HUES64 (cell line): ENCODE data around the gene TRAPPC12.
A peak's percentile ranks its signal among the peaks of the same experiment; 100 is the strongest.
"Not testable (repeated sequence)": the region's sequence is repeated elsewhere in the genome, so short reads cannot be mapped to it uniquely, and the experiment has no call there.

Source experiments
- H3K27ac ChIP-seq: 2 replicates; pipeline ENCODE4 v1.7.0; 2013; ENCODE audit warnings: low read depth, low read length, inconsistent platforms
- H3K27me3 ChIP-seq: 2 replicates; pipeline ENCODE4 v1.6.1; 2013; ENCODE audit warnings: mild to moderate bottlenecking, low read length; ENCODE audit not compliant: insufficient read depth
- H3K36me3 ChIP-seq: 2 replicates; pipeline ENCODE4 v1.6.1; 2013; ENCODE audit warnings: mild to moderate bottlenecking, low read length; ENCODE audit not compliant: insufficient read depth
- H3K4me1 ChIP-seq: 2 replicates; pipeline ENCODE4 v1.6.1; 2013; ENCODE audit warnings: mild to moderate bottlenecking, low read length, moderate library complexity; ENCODE audit not compliant: insufficient read depth
- H3K4me3 ChIP-seq: 2 replicates; pipeline ENCODE4 v1.5.1; 2013; ENCODE audit warnings: mild to moderate bottlenecking, low read length, moderate library complexity
- H3K9ac ChIP-seq: 2 replicates; pipeline ENCODE4 v1.6.1; 2013; ENCODE audit warnings: mild to moderate bottlenecking, low read depth, low read length
- H3K9me3 ChIP-seq: 2 replicates; pipeline ENCODE4 v1.6.1; 2013; ENCODE audit warnings: low read depth, low read length; ENCODE audit not compliant: insufficient read depth
- WGBS: fragments of 150-250, 120-280 bp; methylation state at CpG from one replicate; pipeline ENCODE4 v1.1.7; 2013; ENCODE audit warnings: missing lambda C conversion rate; 5-methylcytosine and 5-hydroxymethylcytosine counted together

The TRAPPC12 gene

DNA sequence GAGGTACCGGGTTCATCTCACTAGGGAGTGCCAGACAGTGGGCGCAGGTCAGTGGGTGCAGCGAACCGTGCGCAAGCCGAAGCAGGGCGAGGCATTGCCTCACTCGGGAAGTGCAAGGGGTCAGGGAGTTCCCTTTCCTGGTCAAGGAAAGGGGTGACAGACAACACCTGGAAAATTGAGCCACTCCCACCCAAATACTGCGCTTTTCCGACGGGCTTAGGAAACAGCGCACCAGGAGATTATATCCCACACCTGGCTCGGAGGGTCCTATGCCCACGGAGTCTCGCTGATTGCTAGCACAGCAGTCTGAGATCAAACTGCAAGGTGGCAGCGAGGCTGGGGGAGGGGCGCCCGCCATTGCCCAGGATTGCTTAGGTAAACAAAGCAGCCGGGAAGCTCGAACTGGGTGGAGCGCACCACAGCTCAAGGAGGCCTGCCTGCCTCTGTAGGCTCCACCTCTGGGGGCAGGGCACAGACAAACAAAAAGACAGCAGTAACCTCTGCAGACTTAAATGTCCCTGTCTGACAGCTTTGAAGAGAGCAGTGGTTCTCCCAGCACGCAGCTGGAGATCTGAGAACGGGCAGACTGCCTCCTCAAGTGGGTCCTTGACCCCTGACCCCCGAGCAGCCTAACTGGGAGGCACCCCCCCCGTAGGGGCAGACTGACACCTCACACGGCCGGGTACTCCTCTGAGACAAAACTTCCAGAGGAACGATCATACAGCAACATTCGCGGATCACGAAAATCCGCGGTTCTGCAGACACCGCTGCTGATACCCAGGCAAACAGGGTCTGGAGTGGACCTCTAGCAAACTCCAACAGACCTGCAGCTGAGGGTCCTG lies 9.9 kb upstream of the TRAPPC12 start:
- H3K4me1 ChIP-seq, H3K9ac ChIP-seq, H3K36me3 ChIP-seq, H3K4me3 ChIP-seq, H3K27me3 ChIP-seq, H3K27ac ChIP-seq: not testable (repeated sequence)
- 91% methylated on average over 30 of the region's 34 CpGs for WGBS
- peaks cover 11% of the 10 kb centered on the region for H3K9me3 ChIP-seq

DNA sequence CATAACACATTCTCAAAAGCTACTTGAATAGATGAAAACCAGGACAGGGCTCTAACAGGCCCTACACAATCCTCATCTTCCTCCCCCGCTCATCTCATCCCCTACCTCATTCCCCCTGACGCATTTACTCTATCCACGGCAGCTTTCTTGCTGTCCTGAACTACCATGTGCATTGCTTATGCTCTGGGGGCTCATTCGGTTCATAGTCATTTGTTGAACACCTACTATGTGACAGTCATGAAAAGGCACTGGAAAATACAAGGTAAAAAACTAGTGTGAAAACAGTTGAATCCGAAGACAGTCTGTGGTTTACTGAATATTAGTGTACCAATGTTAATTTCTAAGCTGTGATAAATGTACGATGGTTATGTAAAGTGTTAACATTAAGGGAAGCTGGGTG lies 2.7 kb upstream of the TRAPPC12 start:
- H3K4me3 ChIP-seq = peak overlapping the region; percentile 91
- no peaks in the 10 kb centered on the region for H3K9me3 ChIP-seq
- peaks cover 12% of the 10 kb centered on the region; the same call in 1 of the 2 replicates for H3K4me1 ChIP-seq
- H3K27ac ChIP-seq = no peak overlapping the region
- 80% methylated on average over 6 of the region's 6 CpGs for WGBS
- H3K27me3 ChIP-seq = no peaks in the 10 kb centered on the region
- H3K9ac ChIP-seq = peak overlapping the region; percentile 88; the same call in 1 of the 2 replicates
- H3K36me3 ChIP-seq = peaks cover 10% of the 10 kb centered on the region; the same call in 1 of the 2 replicates

DNA sequence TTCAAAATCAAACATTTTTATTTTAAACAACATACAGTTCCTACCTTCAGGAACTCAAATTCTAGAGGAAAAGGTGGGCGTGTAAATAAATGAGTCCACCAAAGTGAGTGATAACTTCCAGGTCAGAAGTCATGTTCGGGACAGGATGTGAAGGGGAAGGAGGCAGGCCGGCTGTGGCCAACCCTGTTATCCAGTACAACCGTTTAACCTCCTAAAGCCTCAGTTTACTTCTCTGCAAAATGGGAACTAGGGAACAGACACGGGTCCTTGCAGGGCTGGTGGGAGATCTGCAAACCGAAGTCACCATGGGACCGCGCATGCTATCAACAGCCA lies 2.2 kb upstream of the TRAPPC12 start:
- Histone ChIP-seq H3K27me3 (no peaks in the 10 kb centered on the region), H3K4me3 (peak overlapping the region; percentile 91), H3K27ac (peak overlapping the region; percentile 77), H3K36me3 (peaks cover 11% of the 10 kb centered on the region; the same call in 1 of the 2 replicates), H3K4me1 (peaks cover 12% of the 10 kb centered on the region; the same call in 1 of the 2 replicates), H3K9ac (peak overlapping the region; percentile 88), H3K9me3 (no peaks in the 10 kb centered on the region)
- WGBS = under 1% methylated on average over 8 of the region's 8 CpGs

- Histone ChIP-seq H3K9ac (peak within 1 kb of the TSS; percentile 88), H3K4me3 (peak within 1 kb of the TSS; percentile 91), H3K36me3 (peaks cover 15% of the 10 kb centered on the region; the same call in 1 of the 2 replicates), H3K4me1 (peaks cover 12% of the 10 kb centered on the region; the same call in 1 of the 2 replicates), H3K27ac (peak within 1 kb of the TSS; percentile 89), H3K9me3 (no peaks in the 10 kb centered on the region), H3K27me3 (no peaks in the 10 kb centered on the region)
- WGBS = 3% methylated on average over 57 of the region's 57 CpGs
Measured at GRCh38 chr2:3377612-3378432, 1.7 kb upstream of the TRAPPC12 start, which contains the start of gene EIPR1. Gene EIPR1 (minus strand): TSS chr2:3377818. CDS start chr2:3377689, 129 bp downstream.

- 9% methylated on average over 8 of the region's 8 CpGs for whole genome bisulfite sequencing
- peak overlapping the region; percentile 85 for H3K4me3 ChIP-seq
Measured at GRCh38 chr2:3379339-3379646, 201 bp upstream of the TRAPPC12 start.

GRCh38 chr2:3386448-3386958 lies 7.0 kb downstream of the TRAPPC12 start:
- Histone ChIP-seq H3K27me3 (no peaks in the 10 kb centered on the region), H3K4me3 (no peak overlapping the region), H3K36me3 (peaks cover 44% of the 10 kb centered on the region), H3K27ac (no peak overlapping the region), H3K9ac (no peak overlapping the region), H3K9me3 (no peaks in the 10 kb centered on the region), H3K4me1 (no peaks in the 10 kb centered on the region)
- 95% methylated on average over 10 of the region's 10 CpGs for WGBS

More at GRCh38 chr2:3379339-3379646, 201 bp upstream of the TRAPPC12 start:
- Histone ChIP-seq H3K27me3 (no peaks in the 10 kb centered on the region), H3K4me1 (peaks cover 12% of the 10 kb centered on the region; the same call in 1 of the 2 replicates), H3K9me3 (no peaks in the 10 kb centered on the region), H3K9ac (peak overlapping the region; percentile 34; the same call in 1 of the 2 replicates), H3K27ac (peak overlapping the region; percentile 41; the same call in 1 of the 2 replicates), H3K36me3 (peaks cover 15% of the 10 kb centered on the region; the same call in 1 of the 2 replicates)

GRCh38 chr2:3387011-3387410 lies 7.5 kb downstream of the TRAPPC12 start:
- Histone ChIP-seq H3K4me3 (no peak overlapping the region), H3K36me3 (peaks cover 43% of the 10 kb centered on the region), H3K4me1 (no peaks in the 10 kb centered on the region), H3K27me3 (no peaks in the 10 kb centered on the region), H3K9ac (no peak overlapping the region), H3K27ac (no peak overlapping the region), H3K9me3 (no peaks in the 10 kb centered on the region)
- 94% methylated on average over 5 of the region's 5 CpGs for WGBS

GRCh38 chr2:3387644-3388411 lies 8.3 kb downstream of the TRAPPC12 start:
- peaks cover 43% of the 10 kb centered on the region for H3K36me3 ChIP-seq
- no peaks in the 10 kb centered on the region for H3K9me3 ChIP-seq
- H3K9ac ChIP-seq = no peak overlapping the region
- no peaks in the 10 kb centered on the region for H3K27me3 ChIP-seq
- H3K4me3 ChIP-seq = no peak overlapping the region
- H3K4me1 ChIP-seq = no peaks in the 10 kb centered on the region
- no peak overlapping the region for H3K27ac ChIP-seq
- WGBS = 96% methylated on average over 89 of the region's 89 CpGs

DNA sequence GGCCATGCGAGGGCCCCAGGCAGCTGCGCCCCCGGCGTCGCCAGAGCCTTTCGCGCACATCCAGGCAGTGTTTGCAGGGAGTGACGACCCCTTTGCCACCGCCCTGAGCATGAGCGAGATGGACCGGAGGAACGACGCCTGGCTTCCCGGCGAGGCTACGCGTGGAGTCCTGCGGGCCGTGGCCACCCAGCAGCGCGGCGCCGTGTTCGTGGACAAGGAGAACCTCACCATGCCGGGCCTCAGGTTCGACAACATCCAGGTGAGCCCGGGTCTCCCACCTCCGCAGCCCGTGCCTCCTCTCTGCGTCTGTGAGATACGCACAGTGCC lies 8.9 kb downstream of the TRAPPC12 start:
- H3K4me3 ChIP-seq = no peak overlapping the region
- peaks cover 43% of the 10 kb centered on the region for H3K36me3 ChIP-seq
- WGBS = 98% methylated on average over 31 of the region's 31 CpGs
- H3K4me1 ChIP-seq = no peaks in the 10 kb centered on the region
- no peak overlapping the region for H3K9ac ChIP-seq
- no peaks in the 10 kb centered on the region for H3K9me3 ChIP-seq
- no peak overlapping the region for H3K27ac ChIP-seq
- no peaks in the 10 kb centered on the region for H3K27me3 ChIP-seq

GRCh38 chr2:3389193-3389592 lies 9.7 kb downstream of the TRAPPC12 start:
- H3K27ac ChIP-seq = no peak overlapping the region
- no peak overlapping the region for H3K9ac ChIP-seq
- peaks cover 48% of the 10 kb centered on the region for H3K36me3 ChIP-seq
- H3K4me1 ChIP-seq = no peaks in the 10 kb centered on the region
- H3K4me3 ChIP-seq = no peak overlapping the region
- 96% methylated on average over 29 of the region's 29 CpGs for WGBS
- H3K9me3 ChIP-seq = no peaks in the 10 kb centered on the region
- H3K27me3 ChIP-seq = no peaks in the 10 kb centered on the region
